Measurements from ENCODE around the gene IL23A.
"Not testable (repeated sequence)": the region's sequence is repeated elsewhere in the genome, so short reads cannot be mapped to it uniquely, and the experiment has no call there.

Gene IL23A

GRCh38 chr12:56337753-56338251 is 882 bp upstream of the IL23A start:
- Mint-ChIP-seq H3K4me3 (no peak overlapping the region), H3K27ac (peak overlapping the region; percentile 95), H3K27me3 (no peaks in the 10 kb centered on the region), H3K36me3 (peaks cover 12% of the 10 kb centered on the region), H3K9me3 (no peaks in the 10 kb centered on the region), H3K4me1 (peaks cover 42% of the 10 kb centered on the region)
- ATAC-seq: no peak

DNA sequence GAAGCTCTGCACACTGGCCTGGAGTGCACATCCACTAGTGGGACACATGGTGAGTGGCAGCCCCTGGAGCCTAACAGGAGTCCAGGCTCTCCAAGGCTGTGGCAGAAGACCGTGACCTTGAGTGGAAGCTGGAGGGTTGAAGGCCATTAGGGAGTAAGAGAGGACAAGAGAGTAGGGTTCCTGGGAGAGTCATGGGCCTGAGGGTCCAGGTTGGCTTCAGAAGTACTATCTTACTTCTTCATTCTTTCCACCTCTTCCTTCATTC is 406 bp downstream of the IL23A start:
- Mint-ChIP-seq H3K27me3 (no peaks in the 10 kb centered on the region), H3K27ac (peak overlapping the region; percentile 95), H3K36me3 (peaks cover 25% of the 10 kb centered on the region), H3K9me3 (no peaks in the 10 kb centered on the region), H3K4me3 (peak overlapping the region; percentile 90), H3K4me1 (peaks cover 36% of the 10 kb centered on the region)
- ATAC-seq: no peak

- no peak for ATAC-seq
- Mint-ChIP-seq H3K27ac (no peak overlapping the region), H3K36me3 (peaks cover 44% of the 10 kb centered on the region), H3K9me3 (no peaks in the 10 kb centered on the region), H3K27me3 (no peaks in the 10 kb centered on the region), H3K4me3 (no peak overlapping the region), H3K4me1 (peaks cover 33% of the 10 kb centered on the region)
These were observed 2.9 kb downstream of the IL23A start for GRCh38 chr12:56341616-56342015.

DNA sequence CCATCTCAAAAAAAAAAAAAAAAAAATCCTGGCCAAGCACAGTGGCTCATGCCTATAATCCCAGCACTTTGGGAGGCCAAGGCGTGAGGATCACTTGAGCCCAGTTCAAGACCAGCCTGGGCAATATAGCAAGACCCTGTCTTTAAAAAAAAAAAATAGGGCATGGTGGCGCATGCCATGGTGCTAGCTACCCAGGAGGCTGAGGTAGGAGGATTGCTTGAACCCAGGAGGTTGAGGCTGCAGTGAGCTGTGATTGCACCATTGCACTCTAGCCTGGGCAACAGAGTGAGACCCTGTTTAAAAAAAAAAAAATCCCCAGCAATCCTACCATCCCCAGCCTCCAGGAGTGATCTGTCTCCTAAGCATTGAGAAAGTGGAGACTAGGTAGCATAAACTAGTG is 3.6 kb downstream of the IL23A start:
- ATAC-seq, H3K27ac Mint-ChIP-seq, H3K4me3 Mint-ChIP-seq, H3K27me3 Mint-ChIP-seq, H3K9me3 Mint-ChIP-seq: not testable (repeated sequence)
- Mint-ChIP-seq H3K4me1 (peaks cover 27% of the 10 kb centered on the region), H3K36me3 (peaks cover 51% of the 10 kb centered on the region)

- H3K27ac Mint-ChIP-seq: peak overlapping the region; percentile 64
- H3K4me1 Mint-ChIP-seq: no peaks in the 10 kb centered on the region
- H3K9me3 Mint-ChIP-seq: no peaks in the 10 kb centered on the region
- no peaks in the 10 kb centered on the region for H3K27me3 Mint-ChIP-seq
- no peak overlapping the region for H3K4me3 Mint-ChIP-seq
- H3K36me3 Mint-ChIP-seq: peaks cover 78% of the 10 kb centered on the region
- no peak for ATAC-seq
These were observed 8.0 kb downstream of the IL23A start for GRCh38 chr12:56346675-56347074.

DNA sequence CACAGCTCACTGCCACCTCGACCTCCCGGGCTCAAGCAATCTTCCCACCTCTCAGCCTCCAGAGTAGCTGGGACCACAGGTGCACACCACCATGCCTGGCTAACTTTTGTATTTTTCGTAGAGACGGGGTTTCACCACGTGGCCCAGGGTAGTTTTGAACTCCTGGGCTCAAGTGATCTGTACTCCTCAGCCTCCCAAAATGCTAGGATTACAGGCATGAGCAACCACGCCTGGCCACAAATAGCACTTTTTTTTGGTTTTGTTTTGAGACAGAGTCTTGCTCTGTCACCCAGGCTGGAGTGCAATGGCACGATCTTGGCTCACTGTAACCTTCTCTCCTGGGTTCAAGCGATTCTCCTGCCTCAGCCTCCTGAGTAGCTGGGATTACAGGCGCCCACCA is 8.6 kb downstream of the IL23A start:
- not testable (repeated sequence) for H3K27me3 Mint-ChIP-seq, ATAC-seq, H3K9me3 Mint-ChIP-seq, H3K4me1 Mint-ChIP-seq, H3K4me3 Mint-ChIP-seq
- H3K27ac Mint-ChIP-seq: peak overlapping the region; percentile 64
- H3K36me3 Mint-ChIP-seq: peaks cover 78% of the 10 kb centered on the region

- H3K36me3 Mint-ChIP-seq: peaks cover 63% of the 10 kb centered on the region
- no peaks in the 10 kb centered on the region for H3K4me1 Mint-ChIP-seq
- H3K9me3 Mint-ChIP-seq: no peaks in the 10 kb centered on the region
- no peak overlapping the region for H3K4me3 Mint-ChIP-seq
- ATAC-seq: no peak
- H3K27ac Mint-ChIP-seq: peak overlapping the region; percentile 64
- no peaks in the 10 kb centered on the region for H3K27me3 Mint-ChIP-seq
These were observed 10.1 kb downstream of the IL23A start for GRCh38 chr12:56348776-56349175.

DNA sequence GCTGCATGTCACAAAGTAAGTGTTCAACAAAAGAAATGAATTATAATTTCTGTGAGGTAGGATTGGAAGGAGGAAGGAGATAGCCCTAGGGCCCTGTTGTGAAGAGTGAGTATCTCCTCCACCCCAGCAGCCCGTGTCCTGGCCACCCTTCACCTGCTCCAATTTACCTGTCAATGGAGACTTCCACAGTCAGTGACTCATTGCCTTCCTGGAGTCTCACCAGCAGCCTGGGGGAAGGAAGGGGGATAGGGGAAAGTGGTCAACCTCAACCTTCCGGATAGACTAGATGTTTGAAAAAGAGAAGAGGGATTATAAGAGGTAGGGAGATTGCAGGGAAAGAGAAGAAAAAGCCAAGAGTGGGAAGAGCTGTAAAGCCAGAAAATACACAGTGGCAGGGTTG is 12.0 kb downstream of the IL23A start:
- H3K36me3 Mint-ChIP-seq: peaks cover 67% of the 10 kb centered on the region
- no peak overlapping the region for H3K4me3 Mint-ChIP-seq
- no peaks in the 10 kb centered on the region for H3K27me3 Mint-ChIP-seq
- no peaks in the 10 kb centered on the region for H3K9me3 Mint-ChIP-seq
- H3K27ac Mint-ChIP-seq: peak overlapping the region; percentile 22
- no peak for ATAC-seq
- no peaks in the 10 kb centered on the region for H3K4me1 Mint-ChIP-seq

DNA sequence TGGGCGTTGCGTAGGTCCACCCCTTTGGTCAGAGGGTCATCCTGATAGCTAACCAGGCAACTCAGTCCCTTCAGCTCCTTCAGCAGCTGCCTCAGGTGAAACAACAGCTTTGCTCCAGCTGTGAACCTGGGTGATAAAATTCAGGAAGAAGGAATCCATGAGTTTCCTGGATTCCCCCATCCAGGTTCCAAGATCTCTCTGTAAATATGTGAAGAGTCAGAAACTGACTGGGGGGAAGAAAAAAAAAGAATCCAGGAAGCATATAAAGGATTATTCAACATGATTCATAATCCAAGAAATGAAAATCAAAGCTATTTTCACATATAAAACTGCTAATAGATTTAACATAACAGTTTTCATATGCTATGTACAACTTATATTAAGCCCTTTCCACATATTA is 12.6 kb downstream of the IL23A start:
- H3K4me1 Mint-ChIP-seq: no peaks in the 10 kb centered on the region
- no peaks in the 10 kb centered on the region for H3K27me3 Mint-ChIP-seq
- no peak overlapping the region for H3K27ac Mint-ChIP-seq
- H3K36me3 Mint-ChIP-seq: peaks cover 66% of the 10 kb centered on the region
- no peak for ATAC-seq
- H3K9me3 Mint-ChIP-seq: no peaks in the 10 kb centered on the region
- no peak overlapping the region for H3K4me3 Mint-ChIP-seq

DNA sequence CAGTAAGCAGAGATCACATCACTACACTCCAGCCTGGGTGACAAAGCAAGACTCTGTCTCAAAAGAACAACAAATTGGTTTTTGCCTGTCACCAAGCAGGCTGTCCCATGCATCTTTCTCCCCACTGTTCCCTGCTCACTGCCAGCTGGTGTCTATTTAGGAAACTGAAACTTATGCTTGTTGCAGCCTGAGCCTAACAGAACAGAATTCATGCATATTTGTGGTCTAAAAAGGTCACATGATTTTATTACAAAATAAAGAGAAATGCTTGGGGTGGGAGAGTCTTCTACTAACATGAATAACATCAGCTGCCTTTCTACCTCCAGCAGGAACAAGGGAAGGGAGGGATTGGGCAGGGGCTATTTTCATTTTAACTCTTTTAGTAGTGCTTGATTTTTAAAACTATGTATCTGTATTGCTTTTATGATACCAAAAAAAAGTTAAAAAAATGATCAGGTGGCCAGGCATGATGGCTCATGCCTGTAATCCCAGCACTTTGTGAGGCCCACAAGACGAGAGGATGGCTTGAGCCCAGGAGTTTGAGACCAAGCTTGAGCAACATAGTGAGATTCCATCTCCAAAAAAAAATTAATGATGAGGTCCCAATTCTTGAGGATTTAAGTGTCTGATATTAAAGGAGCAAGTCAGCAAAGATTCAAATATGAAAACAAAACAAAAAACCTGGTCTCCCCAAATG is 20.3 kb downstream of the IL23A start:
- H3K4me3 Mint-ChIP-seq: peak overlapping the region; percentile 93
- no peak for ATAC-seq
- peaks cover 20% of the 10 kb centered on the region for H3K36me3 Mint-ChIP-seq
- peaks cover 27% of the 10 kb centered on the region for H3K4me1 Mint-ChIP-seq
- no peaks in the 10 kb centered on the region for H3K27me3 Mint-ChIP-seq
- H3K9me3 Mint-ChIP-seq: no peaks in the 10 kb centered on the region
- peak overlapping the region; percentile 89 for H3K27ac Mint-ChIP-seq

- Mint-ChIP-seq H3K36me3 (peaks cover 9% of the 10 kb centered on the region), H3K27me3 (no peaks in the 10 kb centered on the region), H3K4me3 (peak within 1 kb of the TSS; percentile 93), H3K4me1 (peaks cover 27% of the 10 kb centered on the region), H3K9me3 (no peaks in the 10 kb centered on the region), H3K27ac (peak within 1 kb of the TSS; percentile 89)
- ATAC-seq: peak; percentile 99
These were observed 21.4 kb downstream of the IL23A start, which contains the start of gene STAT2 for GRCh38 chr12:56359851-56360767. Gene STAT2, minus strand, starts transcription at chr12:56360107. Its CDS starts 3,536 bp downstream, at chr12:56356571.

DNA sequence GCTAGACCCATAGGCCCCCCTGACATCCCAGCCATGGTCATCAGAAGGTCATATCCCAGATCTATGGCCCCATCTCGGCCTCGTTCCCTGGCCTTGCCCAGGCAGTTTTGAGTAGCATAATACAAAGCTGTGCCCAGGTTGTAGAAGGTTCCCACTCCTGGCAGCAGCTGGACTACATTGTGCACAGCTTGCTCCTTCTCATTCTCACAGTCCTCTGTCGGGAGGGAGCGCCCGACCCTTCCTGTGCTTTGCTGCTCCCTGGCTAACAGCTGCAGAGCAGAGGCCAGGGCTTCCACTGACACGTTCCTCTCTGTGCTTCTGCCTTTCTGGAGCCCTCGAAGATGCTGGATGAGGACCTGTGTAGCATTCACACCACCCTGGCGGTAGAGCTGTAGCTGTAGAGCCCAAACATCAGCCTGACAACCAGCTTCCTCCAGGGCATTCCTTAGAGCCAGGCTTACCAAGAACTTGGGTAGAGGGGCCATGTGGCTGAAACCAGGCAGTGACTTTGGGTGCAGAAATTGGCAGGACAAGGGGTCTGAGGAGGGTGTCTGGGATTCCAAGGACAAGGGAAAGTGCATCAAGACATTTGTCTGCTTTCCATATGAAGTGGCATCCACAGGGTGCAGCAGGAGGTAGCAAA is 22.9 kb downstream of the IL23A start:
- H3K4me3 Mint-ChIP-seq: peak overlapping the region; percentile 93
- ATAC-seq: no peak
- no peaks in the 10 kb centered on the region for H3K27me3 Mint-ChIP-seq
- H3K9me3 Mint-ChIP-seq: no peaks in the 10 kb centered on the region
- H3K27ac Mint-ChIP-seq: peak overlapping the region; percentile 89
- peaks cover 27% of the 10 kb centered on the region for H3K4me1 Mint-ChIP-seq
- H3K36me3 Mint-ChIP-seq: no peaks in the 10 kb centered on the region

- peaks cover 27% of the 10 kb centered on the region for H3K4me1 Mint-ChIP-seq
- no peaks in the 10 kb centered on the region for H3K36me3 Mint-ChIP-seq
- peak within 1 kb of the TSS; percentile 93 for H3K4me3 Mint-ChIP-seq
- no peaks in the 10 kb centered on the region for H3K9me3 Mint-ChIP-seq
- ATAC-seq: no peak
- no peaks in the 10 kb centered on the region for H3K27me3 Mint-ChIP-seq
- H3K27ac Mint-ChIP-seq: peak within 1 kb of the TSS; percentile 89
These were observed 23.7 kb downstream of the IL23A start, which contains the start of gene APOF for GRCh38 chr12:56362130-56363059. Gene APOF, minus strand, starts transcription at chr12:56362857. Its CDS starts 112 bp downstream, at chr12:56362745.

DNA sequence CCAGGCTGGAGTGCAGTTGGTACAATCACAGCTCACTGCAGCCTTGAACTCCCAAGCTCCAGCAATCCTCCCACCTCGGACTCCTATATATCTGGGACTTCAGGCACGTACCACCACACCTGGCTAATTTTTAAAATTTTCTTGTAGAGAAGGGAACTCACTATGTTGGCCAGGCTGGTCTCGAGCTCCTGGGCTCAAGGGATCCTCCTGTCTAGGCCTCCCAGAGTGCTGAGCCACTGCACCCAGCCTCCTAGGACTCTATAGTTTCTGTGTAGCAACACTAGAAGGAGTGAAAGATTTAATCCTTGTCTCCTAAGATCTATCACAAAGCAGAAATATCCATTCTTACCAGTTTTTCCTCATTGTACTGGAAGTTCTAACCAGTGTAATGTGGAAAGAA is 28.3 kb downstream of the IL23A start:
- Mint-ChIP-seq H3K4me1 (peaks cover under 1% of the 10 kb centered on the region), H3K9me3 (no peaks in the 10 kb centered on the region), H3K36me3 (no peaks in the 10 kb centered on the region), H3K4me3 (no peak overlapping the region), H3K27me3 (no peaks in the 10 kb centered on the region), H3K27ac (peak overlapping the region; percentile 37)
- ATAC-seq: no peak

Measured in stimulated activated memory B cell treated with anti-CD40 and anti-IgM and Interleukin-4, amounts not matched to agents 10 μg/mL and 1 μg/mL and 100 μg/mL, for 72 hours (primary cell).